HepG2 (cell line): ENCODE data around the gene TOR4A. TPM values are rescaled to one million over a fixed set of nuclear protein-coding genes. Genes with fewer than 3 reads are reported as not detected.
A peak's percentile ranks its signal among the peaks of the same experiment; 100 is the strongest.

Source experiments
- BORCS8-MEF2B ChIP-seq: sonication (generic); formaldehyde crosslinking; IDR thresholded peaks from 2 replicates; pipeline ENCODE4 v1.8.0; 2022; ENCODE audit warnings: mild to moderate bottlenecking, missing genetic modification reagents
- ONECUT2 ChIP-seq: sonication (generic); formaldehyde crosslinking; IDR thresholded peaks from 2 replicates; pipeline ENCODE4 v1.4.0; 2020; ENCODE audit warnings: missing genetic modification reagents
- PCBP1 ChIP-seq: fragments of 200-400 bp; formaldehyde crosslinking; IDR thresholded peaks from 2 replicates; pipeline ENCODE4 v1.6.1; 2017; ENCODE audit warnings: mild to moderate bottlenecking, low read depth, low read length, borderline replicate concordance
- SALL2 ChIP-seq: sonication (generic); formaldehyde crosslinking; IDR thresholded peaks from 2 replicates; pipeline ENCODE4 v1.8.1; 2023; ENCODE audit warnings: mild to moderate bottlenecking, missing genetic modification reagents, inconsistent platforms
- SIN3A ChIP-seq: IDR thresholded peaks from 2 replicates; pipeline ENCODE4 v1.6.1; 2011; ENCODE audit warnings: low read depth, mild to moderate bottlenecking, control low read depth, low read length, borderline replicate concordance
- SKI ChIP-seq: fragments of 450-650 bp; IDR thresholded peaks from one replicate; pipeline ENCODE4 v1.6.1; 2018; ENCODE audit warnings: mild to moderate bottlenecking; ENCODE audit not compliant: partially characterized antibody
- U2AF2 ChIP-seq: fragments of 200-400 bp; formaldehyde crosslinking; IDR thresholded peaks from 2 replicates; pipeline ENCODE4 v1.6.1; 2017; ENCODE audit warnings: low read depth, mild to moderate bottlenecking, low read length
- ZFP36 ChIP-seq: fragments of 150-350 bp; IDR thresholded peaks from 2 replicates; pipeline ENCODE4 v1.6.1; 2018; ENCODE audit warnings: borderline replicate concordance, low read length, low read depth; ENCODE audit not compliant: partially characterized antibody
- ZNF557 ChIP-seq: sonication (generic); formaldehyde crosslinking; IDR thresholded peaks from 2 replicates; pipeline ENCODE4 v1.4.0; 2020; ENCODE audit warnings: missing genetic modification reagents
- ZNF563 ChIP-seq: sonication (generic); formaldehyde crosslinking; IDR thresholded peaks from 2 replicates; pipeline ENCODE4 v1.8.0; 2022; ENCODE audit warnings: mild to moderate bottlenecking, moderate library complexity, missing genetic modification reagents
- ZNF615 ChIP-seq: sonication (generic); formaldehyde crosslinking; IDR thresholded peaks from 2 replicates; pipeline ENCODE4 v1.5.0; 2020; ENCODE audit warnings: mild to moderate bottlenecking, missing genetic modification reagents, borderline replicate concordance
- ZNF788 ChIP-seq: sonication (generic); formaldehyde crosslinking; IDR thresholded peaks from 2 replicates; pipeline ENCODE4 v1.5.0; 2020; ENCODE audit warnings: mild to moderate bottlenecking, missing genetic modification reagents, borderline replicate concordance
- ZSCAN12 ChIP-seq: sonication (generic); formaldehyde crosslinking; IDR thresholded peaks from 2 replicates; pipeline ENCODE4 v1.9.0; 2021; ENCODE audit warnings: mild to moderate bottlenecking, missing genetic modification reagents
- polyA plus RNA-seq, 8 experiments: library from polyadenylated mRNA; depleted of rRNA in 3 of 8; stranded (reverse) in 7 of 8; unstranded in 1 of 8; fragments of >200 nt; fragmentation: Illumina TruSeq in 4 of 8; extraction: Trizol in 4 of 8; gene quantifications; 2 replicates each; pipeline versions ENCODE4 v1.2.1 to v1.2.3, GENCODE V29; 2011 to 2016; ENCODE audit warnings: low read depth in 4 of 8, missing spikeins in 1 of 8, mixed read lengths in 1 of 8; ENCODE audit not compliant: insufficient read depth in 1 of 8
- total RNA-seq, 5 experiments: library from RNA; depleted of rRNA; stranded (reverse); fragments of >200 nt; fragmentation: Illumina TruSeq; extraction: Trizol; gene quantifications; 2 replicates each; pipeline ENCODE4 v1.2.3, GENCODE V29; 2016; ENCODE audit warnings: low read depth in 1 of 5
- TF ChIP-seq, protein P1 (sequence below): sonication (generic); formaldehyde crosslinking; IDR thresholded peaks from 2 replicates; pipeline ENCODE4 v1.8.0; 2022; ENCODE audit warnings: missing genetic modification reagents, mild to moderate bottlenecking, inconsistent platforms, borderline replicate concordance
- TF ChIP-seq, protein P2 (sequence below): sonication (generic); formaldehyde crosslinking; IDR thresholded peaks from 2 replicates; pipeline ENCODE4 v1.5.1; 2020; ENCODE audit warnings: mild to moderate bottlenecking, missing genetic modification reagents, moderate library complexity
- TF ChIP-seq, protein P3 (sequence below): sonication (generic); formaldehyde crosslinking; IDR thresholded peaks from 2 replicates; pipeline ENCODE4 v1.5.0; 2020; ENCODE audit warnings: mild to moderate bottlenecking, low read depth, missing genetic modification reagents, borderline replicate concordance
- TF ChIP-seq, protein P4 (sequence below): sonication (generic); formaldehyde crosslinking; IDR thresholded peaks from 2 replicates; pipeline ENCODE4 v1.5.0; 2020; ENCODE audit warnings: missing genetic modification reagents

The TOR4A gene
- total and polyA plus RNA-seq, 2 of the 13 experiments (the other 11 are each of a cell fraction or from before 2014, with no cell fraction given) = 11.1 to 14.2 TPM

DNA sequence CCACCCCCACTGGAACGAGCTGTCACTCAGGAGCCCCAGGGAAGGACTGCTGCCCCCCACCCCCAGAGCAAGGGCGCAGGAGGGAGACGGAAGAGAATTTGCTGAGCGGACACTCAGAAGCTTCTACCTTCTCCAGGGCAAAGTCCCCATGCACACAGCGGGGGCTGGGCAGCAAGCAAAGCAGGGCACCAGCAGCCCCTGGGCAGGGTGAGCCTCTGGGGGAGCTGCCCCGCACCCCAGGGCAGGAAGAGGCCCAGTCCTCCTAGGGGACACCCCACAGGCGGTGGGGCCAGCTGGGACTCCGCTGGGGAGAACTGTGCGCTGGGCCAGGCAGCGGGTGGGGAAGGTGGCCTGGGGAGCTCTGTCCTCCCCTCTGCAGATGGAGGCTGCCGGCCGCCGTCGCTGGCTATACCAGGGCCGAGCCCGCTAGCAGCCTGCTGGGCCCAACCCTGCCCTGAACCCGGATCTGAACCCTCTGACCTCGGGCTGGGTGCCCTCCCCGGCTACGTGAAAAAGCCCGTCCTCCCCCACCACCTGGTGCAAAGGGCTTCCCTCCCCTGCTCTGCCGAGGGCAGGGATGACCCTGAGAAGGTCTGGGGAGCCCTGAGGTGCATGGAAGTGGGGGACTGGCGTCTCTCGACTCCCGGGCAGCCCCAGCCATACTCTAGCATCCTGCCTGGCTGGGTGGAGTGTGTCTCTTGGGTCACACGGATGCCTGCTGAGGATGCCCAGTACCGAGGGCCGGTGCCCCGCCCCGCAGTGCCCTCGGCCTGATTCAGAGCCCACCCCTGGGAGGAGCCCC is 47.4 kb upstream of the TOR4A start (continued):
- TF ChIP-seq, protein P1, sequence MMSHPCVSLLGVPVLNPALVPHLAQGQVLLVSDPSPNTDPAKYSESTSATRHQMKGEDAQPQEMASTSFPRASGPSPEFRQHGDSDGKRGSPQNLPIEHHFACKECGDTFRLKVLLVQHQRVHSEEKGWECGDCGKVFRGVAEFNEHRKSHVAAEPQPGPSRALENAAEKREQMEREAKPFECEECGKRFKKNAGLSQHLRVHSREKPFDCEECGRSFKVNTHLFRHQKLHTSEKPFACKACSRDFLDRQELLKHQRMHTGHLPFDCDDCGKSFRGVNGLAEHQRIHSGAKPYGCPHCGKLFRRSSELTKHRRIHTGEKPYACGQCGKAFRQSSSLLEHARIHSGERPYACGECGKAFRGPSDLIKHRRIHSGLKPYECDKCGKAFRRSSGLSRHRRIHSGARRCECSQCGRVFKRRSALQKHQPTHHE (CRISPR knock-in tag) = no peak
- 0 out of 2 replicates have a peak, but pooled peaks have one; percentile 58 for TF ChIP-seq ZNF557 (CRISPR knock-in tag)
- no peak for TF ChIP-seq SALL2 (CRISPR knock-in tag)
- no peak for TF ChIP-seq U2AF2
- TF ChIP-seq, protein P2, sequence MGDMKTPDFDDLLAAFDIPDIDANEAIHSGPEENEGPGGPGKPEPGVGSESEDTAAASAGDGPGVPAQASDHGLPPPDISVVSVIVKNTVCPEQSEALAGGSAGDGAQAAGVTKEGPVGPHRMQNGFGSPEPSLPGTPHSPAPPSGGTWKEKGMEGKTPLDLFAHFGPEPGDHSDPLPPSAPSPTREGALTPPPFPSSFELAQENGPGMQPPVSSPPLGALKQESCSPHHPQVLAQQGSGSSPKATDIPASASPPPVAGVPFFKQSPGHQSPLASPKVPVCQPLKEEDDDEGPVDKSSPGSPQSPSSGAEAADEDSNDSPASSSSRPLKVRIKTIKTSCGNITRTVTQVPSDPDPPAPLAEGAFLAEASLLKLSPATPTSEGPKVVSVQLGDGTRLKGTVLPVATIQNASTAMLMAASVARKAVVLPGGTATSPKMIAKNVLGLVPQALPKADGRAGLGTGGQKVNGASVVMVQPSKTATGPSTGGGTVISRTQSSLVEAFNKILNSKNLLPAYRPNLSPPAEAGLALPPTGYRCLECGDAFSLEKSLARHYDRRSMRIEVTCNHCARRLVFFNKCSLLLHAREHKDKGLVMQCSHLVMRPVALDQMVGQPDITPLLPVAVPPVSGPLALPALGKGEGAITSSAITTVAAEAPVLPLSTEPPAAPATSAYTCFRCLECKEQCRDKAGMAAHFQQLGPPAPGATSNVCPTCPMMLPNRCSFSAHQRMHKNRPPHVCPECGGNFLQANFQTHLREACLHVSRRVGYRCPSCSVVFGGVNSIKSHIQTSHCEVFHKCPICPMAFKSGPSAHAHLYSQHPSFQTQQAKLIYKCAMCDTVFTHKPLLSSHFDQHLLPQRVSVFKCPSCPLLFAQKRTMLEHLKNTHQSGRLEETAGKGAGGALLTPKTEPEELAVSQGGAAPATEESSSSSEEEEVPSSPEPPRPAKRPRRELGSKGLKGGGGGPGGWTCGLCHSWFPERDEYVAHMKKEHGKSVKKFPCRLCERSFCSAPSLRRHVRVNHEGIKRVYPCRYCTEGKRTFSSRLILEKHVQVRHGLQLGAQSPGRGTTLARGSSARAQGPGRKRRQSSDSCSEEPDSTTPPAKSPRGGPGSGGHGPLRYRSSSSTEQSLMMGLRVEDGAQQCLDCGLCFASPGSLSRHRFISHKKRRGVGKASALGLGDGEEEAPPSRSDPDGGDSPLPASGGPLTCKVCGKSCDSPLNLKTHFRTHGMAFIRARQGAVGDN (CRISPR knock-in tag) = peak; percentile 92
- TF ChIP-seq, protein P3, sequence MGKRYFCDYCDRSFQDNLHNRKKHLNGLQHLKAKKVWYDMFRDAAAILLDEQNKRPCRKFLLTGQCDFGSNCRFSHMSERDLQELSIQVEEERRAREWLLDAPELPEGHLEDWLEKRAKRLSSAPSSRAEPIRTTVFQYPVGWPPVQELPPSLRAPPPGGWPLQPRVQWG (CRISPR knock-in tag) = no peak
- TF ChIP-seq SKI = no peak
- TF ChIP-seq, protein P4, sequence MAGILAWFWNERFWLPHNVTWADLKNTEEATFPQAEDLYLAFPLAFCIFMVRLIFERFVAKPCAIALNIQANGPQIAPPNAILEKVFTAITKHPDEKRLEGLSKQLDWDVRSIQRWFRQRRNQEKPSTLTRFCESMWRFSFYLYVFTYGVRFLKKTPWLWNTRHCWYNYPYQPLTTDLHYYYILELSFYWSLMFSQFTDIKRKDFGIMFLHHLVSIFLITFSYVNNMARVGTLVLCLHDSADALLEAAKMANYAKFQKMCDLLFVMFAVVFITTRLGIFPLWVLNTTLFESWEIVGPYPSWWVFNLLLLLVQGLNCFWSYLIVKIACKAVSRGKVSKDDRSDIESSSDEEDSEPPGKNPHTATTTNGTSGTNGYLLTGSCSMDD = no peak
- TF ChIP-seq BORCS8-MEF2B (CRISPR knock-in tag) = no peak
- no peak for TF ChIP-seq ZFP36
- TF ChIP-seq ZSCAN12 = no peak
- TF ChIP-seq ZNF615 (CRISPR knock-in tag) = no peak
- TF ChIP-seq SIN3A = 0 out of 2 replicates have a peak, but pooled peaks have one; percentile 21
- no peak for TF ChIP-seq ZNF563 (CRISPR knock-in tag)
- no peak for TF ChIP-seq ZNF788 (CRISPR knock-in tag)
- peak; percentile 88; the same call in 1 of the 2 replicates for TF ChIP-seq PCBP1
- TF ChIP-seq ONECUT2 (CRISPR knock-in tag) = no peak
